GM12878 (cell line): ENCODE results near the gene SFI1. TPM values are rescaled to one million over a fixed set of nuclear protein-coding genes. Genes with fewer than 3 reads are reported as not detected.

Experiments
- ATAC-seq: fragments of 200-7000 bp; cut with Tn5 transposase; 3 replicates; pipeline ENCODE4 v1.9.1; 2020; ENCODE audit warnings: mild to moderate bottlenecking, moderate library complexity
- BruUV-seq: library from RNA; stranded (reverse); fragments of 400-500 nt; replicated peaks from 2 replicates; lab custom pipeline; 2021; lab: Mats Ljungman, UMichigan
- CTCF ChIA-PET: fragments of 300-600 bp; sonication (Branson Sonifier 250); formaldehyde crosslinking; extraction: SDS; loops from one replicate; lab custom pipeline; 2021; ENCODE audit warnings: inconsistent platforms; lab: Yijun Ruan, JAX
- POLR2A ChIA-PET: fragments of 350-600 bp; formaldehyde crosslinking; extraction: SDS; loops from one replicate; lab custom pipeline; 2021; ENCODE audit warnings: inconsistent platforms; lab: Charles Lee
- RAD21 ChIA-PET: fragments of 300-600 bp; sonication (Branson Sonifier 250); formaldehyde crosslinking; loops from one replicate; lab custom pipeline; 2023; ENCODE audit warnings: antibody characterized with exemption; ENCODE audit not compliant: unreplicated experiment; lab: Charles Lee
- SMC1A ChIA-PET: fragments of 300-600 bp; sonication (Branson Sonifier 250); formaldehyde crosslinking; loops from one replicate; lab custom pipeline; 2023; ENCODE audit not compliant: unreplicated experiment, uncharacterized antibody; lab: Charles Lee
- DNase-seq: peaks from one replicate; pipeline ENCODE4 v3.0.0-alpha.2; 2011; ENCODE audit warnings: low read depth, low spot score
- FAIRE-seq: peaks from 3 replicates; lab custom pipeline; 2011; peaks lifted over from hg19 to GRCh38; lab: Jason Lieb, UNC
- H2AFZ ChIP-seq: 2 replicates; pipeline ENCODE4 v1.6.0; 2011; ENCODE audit warnings: low read depth, low read length, control low read depth; ENCODE audit not compliant: control insufficient read depth
- H3K27ac ChIP-seq: 2 replicates; pipeline ENCODE4 v1.5.1; 2011; ENCODE audit warnings: control low read depth; ENCODE audit not compliant: control insufficient read depth, insufficient read depth
- H3K27me3 ChIP-seq, 2 experiments: replicated peaks in 1 of 2; 2 replicates each; pipeline versions ENCODE4 v1.6.0 to v1.6.1; 2011; ENCODE audit warnings: low read length in 1 of 2; ENCODE audit not compliant: control insufficient read depth in 2 of 2, insufficient read depth in 2 of 2
- H3K36me3 ChIP-seq, 2 experiments: 2 replicates each; pipeline ENCODE4 v1.5.1; 2011; ENCODE audit warnings: low read length in 1 of 2; ENCODE audit not compliant: control insufficient read depth in 2 of 2, insufficient read depth in 2 of 2
- H3K4me1 ChIP-seq: 2 replicates; pipeline ENCODE4 v1.6.1; 2011; ENCODE audit warnings: mild to moderate bottlenecking, low read length, moderate library complexity, mixed read lengths; ENCODE audit not compliant: control insufficient read depth, insufficient read depth
- H3K4me2 ChIP-seq: 2 replicates; pipeline ENCODE4 v1.6.0; 2011; ENCODE audit warnings: control low read depth; ENCODE audit not compliant: control insufficient read depth, insufficient read depth
- H3K4me3 ChIP-seq: fragments of 200-600 bp; sonication (generic); 2 replicates; pipeline ENCODE4 v1.5.1; 2016
- H3K79me2 ChIP-seq: 2 replicates; pipeline ENCODE4 v1.6.0; 2011; ENCODE audit warnings: low read length; ENCODE audit not compliant: control insufficient read depth, insufficient read depth
- H3K9ac ChIP-seq: 2 replicates; pipeline ENCODE4 v1.8.0; 2011; ENCODE audit warnings: low read length, control low read depth, mixed read lengths; ENCODE audit not compliant: control insufficient read depth, insufficient read depth
- H3K9me3 ChIP-seq: replicated peaks from 3 replicates; pipeline ENCODE4 v1.5.1; 2011; ENCODE audit warnings: mild to moderate bottlenecking, low read length; ENCODE audit not compliant: control insufficient read depth, insufficient read depth
- H4K20me1 ChIP-seq: 2 replicates; pipeline ENCODE4 v1.6.0; 2011; ENCODE audit not compliant: control insufficient read depth, insufficient read depth
- ATF3 ChIP-seq: IDR thresholded peaks from 2 replicates; pipeline ENCODE4 v1.6.1; 2011; ENCODE audit warnings: low read depth, mild to moderate bottlenecking, low read length, moderate library complexity, borderline replicate concordance; ENCODE audit errors: extremely low read depth
- BRCA1 ChIP-seq: IDR thresholded peaks from 2 replicates; pipeline ENCODE4 v1.6.1; 2011; ENCODE audit warnings: low read depth, low read length, improper control_type of control experiment
- ETV6 ChIP-seq, 2 experiments: fragments of 450-650 bp in 1 of 2; IDR thresholded peaks in 1 of 2; conservative IDR thresholded peaks in 1 of 2; 2 replicates each; pipeline ENCODE4 v1.6.1; 2014; ENCODE audit warnings: antibody characterized with exemption in 1 of 2, borderline replicate concordance in 1 of 2, low read depth in 1 of 2, mild to moderate bottlenecking in 1 of 2, moderate library complexity in 1 of 2
- EZH2 ChIP-seq: IDR thresholded peaks from 2 replicates; pipeline ENCODE4 v1.6.1; 2012; ENCODE audit warnings: low read depth, mild to moderate bottlenecking, control low read depth, inconsistent platforms, low read length, borderline replicate concordance; ENCODE audit not compliant: control insufficient read depth
- GABPA ChIP-seq: IDR thresholded peaks from 2 replicates; pipeline ENCODE4 v1.6.1; 2014; ENCODE audit warnings: antibody characterized with exemption, low read depth, mild to moderate bottlenecking, inconsistent platforms
- GATAD2B ChIP-seq: fragments of 450-650 bp; conservative IDR thresholded peaks from 2 replicates; pipeline ENCODE4 v1.6.1; 2017; ENCODE audit warnings: low read depth, mild to moderate bottlenecking, moderate library complexity
- HDAC2 ChIP-seq: fragments of 200-600 bp; sonication (generic); IDR thresholded peaks from 2 replicates; pipeline ENCODE4 v1.6.1; 2017
- NBN ChIP-seq: fragments of 450-650 bp; IDR thresholded peaks from 2 replicates; pipeline ENCODE4 v1.6.1; 2016
- NFIC ChIP-seq: IDR thresholded peaks from 2 replicates; pipeline ENCODE4 v1.6.1; 2012; ENCODE audit warnings: low read depth, mild to moderate bottlenecking, inconsistent platforms, low read length, moderate library complexity
- NR2C1 ChIP-seq: fragments of 450-650 bp; IDR thresholded peaks from 2 replicates; pipeline ENCODE4 v1.6.1; 2017; ENCODE audit warnings: antibody characterized with exemption, mild to moderate bottlenecking, moderate library complexity
- NRF1 ChIP-seq: conservative IDR thresholded peaks from 2 replicates; pipeline ENCODE4 v1.6.1; 2011; ENCODE audit warnings: mild to moderate bottlenecking, low read depth, low read length, improper control_type of control experiment
- RB1 ChIP-seq: fragments of 450-650 bp; formaldehyde crosslinking; IDR thresholded peaks from 2 replicates; pipeline ENCODE4 v1.6.1; 2017; ENCODE audit warnings: mild to moderate bottlenecking, borderline replicate concordance
- RELA ChIP-seq: fragments of 450-650 bp; IDR thresholded peaks from 2 replicates; pipeline ENCODE4 v1.8.0; 2014; ENCODE audit warnings: borderline replicate concordance; ENCODE audit not compliant: partially characterized antibody
- SMC3 ChIP-seq: IDR thresholded peaks from 2 replicates; pipeline ENCODE4 v1.6.1; 2011; ENCODE audit warnings: low read length, improper control_type of control experiment, borderline replicate concordance
- SP1 ChIP-seq: IDR thresholded peaks from one replicate; pipeline ENCODE4 v1.6.1; 2011; ENCODE audit warnings: low read depth, low read length
- STAT1 ChIP-seq: fragments of 450-650 bp; conservative IDR thresholded peaks from 2 replicates; pipeline ENCODE4 v1.6.1; 2014; ENCODE audit warnings: antibody characterized with exemption, mild to moderate bottlenecking
- STAT3 ChIP-seq: IDR thresholded peaks from 2 replicates; pipeline ENCODE4 v1.6.1; 2011; ENCODE audit warnings: low read depth, low read length, improper control_type of control experiment
- ZBED1 ChIP-seq: IDR thresholded peaks from 2 replicates; pipeline ENCODE4 v1.6.1; 2016; ENCODE audit warnings: borderline replicate concordance
- ZNF687 ChIP-seq: fragments of 450-650 bp; IDR thresholded peaks from 2 replicates; pipeline ENCODE4 v1.6.1; 2017; ENCODE audit warnings: mild to moderate bottlenecking, moderate library complexity
- WGBS: methylation state at CpG from one replicate; pipeline ENCODE4 v1.1.6; 2016; ENCODE audit warnings: low lambda C conversion rate; ENCODE audit not compliant: insufficient replicate concordance, insufficient coverage; ENCODE audit errors: missing lambda C conversion rate; 5-methylcytosine and 5-hydroxymethylcytosine counted together
- in situ Hi-C: fragments of 300-500 bp; cut with MboI; formaldehyde crosslinking; loops from 9 replicates; pipeline ENCODE4 v1.14.3; 2018; ENCODE audit warnings: mixed read lengths
- intact Hi-C: fragments of 100-400 bp; cut with micrococcal nuclease; formaldehyde crosslinking; loops from one replicate; pipeline ENCODE4 v1.14.2; 2022; ENCODE audit not compliant: unreplicated experiment
- polyA plus RNA-seq, 11 experiments: library from polyadenylated mRNA; depleted of rRNA in 4 of 11; unstranded in 6 of 11; stranded (reverse) in 5 of 11; fragments of >200 nt; fragmentation: Nextera tagmentation in 4 of 11; fragmentation: Illumina TruSeq in 1 of 11; extraction: Ambion mirVana in 4 of 11; extraction: Trizol in 1 of 11; gene quantifications; 1 replicate in 1 of 11; 2 replicates in 10 of 11; pipeline versions ENCODE4 v1.2.1 to v1.2.3, GENCODE V29; 2011 to 2016; ENCODE audit warnings: inconsistent platforms in 2 of 11, missing spikeins in 2 of 11, low read depth in 1 of 11
- total RNA-seq, 4 experiments: library from RNA; depleted of rRNA in 3 of 4; stranded (reverse); fragments of >200 nt in 3 of 4; fragmentation: Illumina TruSeq in 1 of 4; extraction: Trizol in 1 of 4; gene quantifications; 2 replicates each; pipeline versions ENCODE4 v1.2.1 to v1.2.3, GENCODE V29; 2013 to 2021
- TF ChIP-seq, protein P1 (sequence below), 3 experiments: IDR thresholded peaks in 2 of 3; conservative IDR thresholded peaks in 1 of 3; 2 replicates each; pipeline ENCODE4 v1.5.1; 2011; ENCODE audit warnings: low read depth in 3 of 3, low read length in 3 of 3, mild to moderate bottlenecking in 3 of 3, control low read depth in 2 of 3, moderate library complexity in 2 of 3, inconsistent platforms in 1 of 3, mixed read lengths in 1 of 3; ENCODE audit not compliant: control insufficient read depth in 2 of 3, insufficient read depth in 1 of 3; ENCODE audit errors: extremely low read depth in 1 of 3

SFI1 gene
- total and polyA plus RNA-seq, 10 of the 15 experiments (the other 5 are each of a cell fraction or from before 2014, with no cell fraction given): 6.3 to 70.1 (median 30.4) TPM

DNA sequence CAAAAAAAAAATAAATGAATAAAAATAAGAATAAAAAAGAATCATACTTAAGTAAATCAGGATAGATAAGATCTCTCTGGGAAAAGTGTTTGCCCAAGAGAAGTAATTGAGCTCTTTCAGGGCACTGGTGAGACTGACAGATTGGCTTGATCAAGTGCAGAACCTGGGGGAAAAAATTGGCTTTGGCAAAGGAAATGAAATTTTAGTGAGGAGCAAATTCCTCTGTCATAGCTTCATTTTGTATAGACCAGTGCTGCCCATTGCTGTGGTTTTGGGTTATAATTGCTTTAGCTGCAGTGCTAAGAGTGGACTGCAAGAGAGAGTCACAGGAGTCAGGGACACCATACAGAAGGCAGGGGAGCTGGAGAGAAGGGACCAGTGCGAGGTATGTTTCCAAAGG lies 35.7 kb downstream of the SFI1 start:
- Histone ChIP-seq H3K79me2 (no peaks in the 10 kb centered on the region), H3K36me3 (peaks cover 0 to 18% of the 10 kb centered on the region in 2 experiments; a peak in 2 of 4 replicates), H3K27me3 (no peaks in the 10 kb centered on the region), H3K4me2 (no peak overlapping the region), H4K20me1 (no peaks in the 10 kb centered on the region), H3K4me3 (no peak overlapping the region), H2AFZ (no peak overlapping the region), H3K4me1 (peaks cover 13% of the 10 kb centered on the region), H3K9me3 (no peaks in the 10 kb centered on the region), H3K27ac (no peak overlapping the region), H3K9ac (no peak overlapping the region)
- ATAC-seq: no peak
- FAIRE-seq: no peak
- BruUV-seq: no TSS peak
- CTCF ChIA-PET: interaction anchor here (1.1 to 1.4 kb wide), 2 partner anchors 25 to 80 kb away, joined by 3 to 8 read pairs; no protein-coding TSS in a partner anchor
- TF ChIP-seq BRCA1 (no peak), ETV6 (conservative IDR thresholded peaks at IDR 0.05 in 1 of 2, IDR thresholded peaks at IDR 0.05 in 1 of 2; ENCODE audit: borderline replicate concordance in 1 of 2, low read depth in 1 of 2) (no peak), SMC3 (no peak), EZH2 (no peak), RB1 (no peak), ZNF687 (no peak), NRF1 (no peak), GATAD2B (no peak), GABPA (no peak), ZBED1 (no peak), SP1 (no peak), STAT1 (no peak), HDAC2 (no peak), STAT3 (no peak), ATF3 (no peak), NFIC (no peak), NR2C1 (no peak), NBN (no peak), RELA (no peak)
- TF ChIP-seq, protein P1, sequence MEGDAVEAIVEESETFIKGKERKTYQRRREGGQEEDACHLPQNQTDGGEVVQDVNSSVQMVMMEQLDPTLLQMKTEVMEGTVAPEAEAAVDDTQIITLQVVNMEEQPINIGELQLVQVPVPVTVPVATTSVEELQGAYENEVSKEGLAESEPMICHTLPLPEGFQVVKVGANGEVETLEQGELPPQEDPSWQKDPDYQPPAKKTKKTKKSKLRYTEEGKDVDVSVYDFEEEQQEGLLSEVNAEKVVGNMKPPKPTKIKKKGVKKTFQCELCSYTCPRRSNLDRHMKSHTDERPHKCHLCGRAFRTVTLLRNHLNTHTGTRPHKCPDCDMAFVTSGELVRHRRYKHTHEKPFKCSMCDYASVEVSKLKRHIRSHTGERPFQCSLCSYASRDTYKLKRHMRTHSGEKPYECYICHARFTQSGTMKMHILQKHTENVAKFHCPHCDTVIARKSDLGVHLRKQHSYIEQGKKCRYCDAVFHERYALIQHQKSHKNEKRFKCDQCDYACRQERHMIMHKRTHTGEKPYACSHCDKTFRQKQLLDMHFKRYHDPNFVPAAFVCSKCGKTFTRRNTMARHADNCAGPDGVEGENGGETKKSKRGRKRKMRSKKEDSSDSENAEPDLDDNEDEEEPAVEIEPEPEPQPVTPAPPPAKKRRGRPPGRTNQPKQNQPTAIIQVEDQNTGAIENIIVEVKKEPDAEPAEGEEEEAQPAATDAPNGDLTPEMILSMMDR (IDR thresholded peaks at IDR 0.05 in 2 of 3, conservative IDR thresholded peaks at IDR 0.05 in 1 of 3; ENCODE audit: control insufficient read depth in 2 of 3, extremely low read depth in 1 of 3, insufficient read depth in 1 of 3, low read depth in 3 of 3, low read length in 3 of 3): no peak
- DNase-seq: no peak
- 100% methylated on average over 1 of the region's 1 CpG for WGBS
- SMC1A ChIA-PET: interaction anchor here (0.7 to 2.5 kb wide), 5 partner anchors 18 to 105 kb away, joined by 3 to 7 read pairs (median 3); no protein-coding TSS in a partner anchor
- in situ Hi-C loops (no loop called here), intact Hi-C loops (no loop called here)
- POLR2A ChIA-PET: interaction anchor here (0.7 kb wide), 2 partner anchors 12 to 108 kb away, joined by 3 read pairs; no protein-coding TSS in a partner anchor
- RAD21 ChIA-PET: no interaction called here
